Central memory CD8-positive, alpha-beta T cell (primary cell): Measurements from ENCODE around the gene BCL7C.
A peak's percentile ranks its signal among the peaks of the same experiment; 100 is the strongest.

Experiments used
- ATAC-seq: fragments of 150-1000 bp; cut with Tn5 transposase; replicated peaks from 2 replicates; pipeline ENCODE4 v1.10.0; 2022; ENCODE audit warnings: mild to moderate bottlenecking, moderate FRiP score, moderate number of reproducible peaks; ENCODE audit not compliant: poor library complexity, severe bottlenecking; ENCODE audit errors: extremely low read depth
- DNase-seq, 2 donors: peaks; one replicate each; pipeline ENCODE4 v3.0.0; 2021; ENCODE audit warnings: low spot score in 2 of 2
- H3K27ac Mint-ChIP-seq: one replicate; pipeline ENCODE4 v1.8.0; 2022; ENCODE audit warnings: low read depth, mild to moderate bottlenecking, moderate library complexity, mixed read lengths
- H3K27me3 Mint-ChIP-seq: one replicate; pipeline ENCODE4 v1.8.0; 2022; ENCODE audit warnings: mixed read lengths
- H3K36me3 Mint-ChIP-seq: one replicate; pipeline ENCODE4 v1.8.0; 2022; ENCODE audit warnings: mild to moderate bottlenecking, moderate library complexity, mixed read lengths; ENCODE audit not compliant: insufficient read depth
- H3K4me1 Mint-ChIP-seq: one replicate; pipeline ENCODE4 v1.8.0; 2022; ENCODE audit warnings: mixed read lengths
- H3K4me3 Mint-ChIP-seq: one replicate; pipeline ENCODE4 v1.8.0; 2022; ENCODE audit warnings: mild to moderate bottlenecking, moderate library complexity, mixed read lengths
- H3K9me3 Mint-ChIP-seq: one replicate; pipeline ENCODE4 v1.8.0; 2022; ENCODE audit warnings: mixed read lengths

Gene BCL7C

DNA sequence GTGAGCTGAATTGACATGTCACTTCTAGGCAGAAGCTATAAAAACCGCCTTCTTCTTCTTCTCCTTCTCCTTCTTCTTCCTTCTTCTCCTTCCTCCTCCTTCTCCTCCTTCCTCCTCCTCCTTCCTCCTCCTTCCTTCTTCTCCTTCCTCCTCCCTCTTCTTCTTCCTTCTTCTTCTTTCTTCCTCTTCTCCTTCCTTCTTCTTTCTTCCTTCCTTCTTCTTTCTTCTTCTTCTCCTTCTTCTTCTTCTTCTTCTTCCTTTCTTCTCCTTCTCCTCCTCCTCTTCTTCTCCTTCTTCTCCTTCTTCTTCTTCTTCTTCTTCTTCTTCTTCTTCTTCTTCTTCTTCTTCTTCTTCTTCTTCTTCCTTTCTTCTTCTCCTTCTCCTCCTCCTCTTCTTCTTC is 24.7 kb upstream of the BCL7C start:
- Mint-ChIP-seq H3K4me1 (no peaks in the 10 kb centered on the region), H3K27me3 (no peaks in the 10 kb centered on the region), H3K27ac (no peak overlapping the region), H3K4me3 (no peak overlapping the region), H3K36me3 (no peaks in the 10 kb centered on the region), H3K9me3 (no peaks in the 10 kb centered on the region)
- ATAC-seq (no peak), DNase-seq (no peak)

DNA sequence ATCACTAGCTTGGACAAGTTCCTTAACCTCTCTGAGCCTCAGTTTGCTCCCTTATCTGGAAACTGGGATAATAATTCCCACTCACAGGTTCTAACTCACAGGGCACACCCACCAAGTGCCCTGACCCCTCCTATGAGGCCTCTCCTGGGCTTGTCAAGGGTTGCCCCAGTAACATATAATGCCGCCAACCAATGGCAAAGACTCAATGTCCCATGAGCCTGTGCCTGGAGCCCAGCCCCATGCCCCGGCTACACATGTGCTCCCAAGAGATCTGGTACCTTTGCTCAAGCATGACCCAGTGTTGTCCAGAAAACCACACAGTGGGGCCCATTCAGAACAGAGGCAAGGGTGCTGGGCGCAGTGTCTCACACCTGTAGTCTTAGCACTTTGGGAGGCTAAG is 21.0 kb upstream of the BCL7C start:
- no peak overlapping the region for H3K4me3 Mint-ChIP-seq
- no peak for DNase-seq
- no peaks in the 10 kb centered on the region for H3K27me3 Mint-ChIP-seq
- no peak overlapping the region for H3K27ac Mint-ChIP-seq
- no peaks in the 10 kb centered on the region for H3K9me3 Mint-ChIP-seq
- H3K36me3 Mint-ChIP-seq: no peaks in the 10 kb centered on the region
- no peaks in the 10 kb centered on the region for H3K4me1 Mint-ChIP-seq
- ATAC-seq: no peak

DNA sequence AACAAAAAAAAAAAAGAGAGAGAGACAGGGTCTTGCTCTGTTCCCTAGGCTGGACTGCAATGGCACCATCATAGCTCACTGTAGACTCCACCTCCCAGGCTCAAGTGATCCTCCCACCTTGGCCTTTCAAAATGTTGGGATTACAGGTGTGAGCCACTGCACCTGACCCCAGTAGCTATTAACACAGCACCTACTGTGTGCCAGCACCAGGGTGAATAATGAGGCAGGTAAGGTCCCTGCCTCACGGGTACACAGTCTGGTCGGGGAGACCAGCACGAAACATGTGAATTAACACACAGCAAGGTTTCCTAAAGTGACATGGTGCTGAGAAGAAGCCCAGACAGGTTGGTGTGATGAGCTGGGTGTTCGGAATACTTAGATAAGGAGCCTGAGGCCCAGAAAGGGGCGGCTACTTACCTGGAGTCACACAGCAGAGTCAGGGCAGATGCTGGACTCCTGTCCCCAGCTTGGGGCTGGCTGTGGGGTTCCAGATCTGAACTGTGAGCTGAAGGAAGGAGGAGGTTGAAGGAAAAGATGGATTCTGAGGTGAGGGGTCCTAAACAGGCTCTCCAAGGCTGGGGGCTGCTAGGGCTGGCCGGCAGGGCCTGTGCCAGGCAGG is 19.0 kb upstream of the BCL7C start:
- Mint-ChIP-seq H3K36me3 (no peaks in the 10 kb centered on the region), H3K4me1 (peaks cover 2% of the 10 kb centered on the region), H3K4me3 (no peak overlapping the region), H3K27ac (no peak overlapping the region), H3K9me3 (no peaks in the 10 kb centered on the region), H3K27me3 (no peaks in the 10 kb centered on the region)
- DNase-seq (no peak), ATAC-seq (no peak)

DNA sequence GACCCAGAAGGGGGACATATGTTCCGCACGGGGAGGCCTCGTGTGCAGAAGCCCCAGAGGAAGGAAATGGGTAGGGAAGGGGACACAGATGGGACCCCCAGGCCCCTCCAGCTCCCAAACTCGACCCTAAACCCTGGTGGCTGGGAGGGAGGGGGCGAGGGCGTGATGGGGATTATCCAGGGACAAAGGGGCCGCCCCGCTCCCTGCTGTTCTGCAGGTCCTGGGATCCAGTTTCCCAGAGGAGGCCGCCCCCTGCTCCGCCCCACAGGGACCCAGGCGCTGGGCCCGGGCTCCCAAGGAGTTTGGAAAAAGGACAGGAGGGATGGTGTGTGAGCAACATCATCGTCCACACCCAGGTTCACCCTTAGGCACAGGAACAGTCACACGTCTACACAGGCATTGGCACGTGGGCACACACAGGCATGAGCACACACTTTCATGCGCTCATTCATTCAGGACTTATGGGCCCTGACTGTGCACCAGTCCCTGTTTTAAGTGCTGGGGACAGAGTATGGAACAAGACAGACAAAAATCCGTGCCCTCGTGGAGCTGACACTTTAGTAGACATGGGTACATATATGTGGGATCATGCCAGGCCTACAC is 16.7 kb upstream of the BCL7C start:
- Mint-ChIP-seq H3K27ac (no peak overlapping the region), H3K27me3 (no peaks in the 10 kb centered on the region)
- no peak for ATAC-seq

DNA sequence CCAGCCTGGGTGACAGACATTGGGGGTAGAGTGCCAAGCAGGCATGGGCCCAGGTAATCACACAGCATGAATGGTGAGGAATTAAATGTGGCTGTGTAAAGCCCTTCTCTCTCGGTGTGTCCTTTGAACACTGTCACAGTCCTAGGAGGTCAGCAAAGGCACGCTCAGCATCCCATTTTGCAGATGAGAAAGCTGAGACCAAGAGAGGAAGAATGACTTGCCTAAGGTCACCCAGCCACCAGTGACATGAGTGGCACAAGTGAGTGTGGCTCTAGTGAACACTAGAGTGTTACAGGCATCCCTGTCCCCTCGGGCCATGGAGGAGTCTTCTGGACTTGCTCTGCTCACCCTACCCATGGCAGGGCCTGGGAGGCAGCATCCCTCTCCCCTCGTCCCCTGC is 13.2 kb upstream of the BCL7C start:
- Mint-ChIP-seq H3K27me3 (no peaks in the 10 kb centered on the region), H3K4me3 (no peak overlapping the region), H3K9me3 (peaks cover 5% of the 10 kb centered on the region), H3K27ac (no peak overlapping the region), H3K36me3 (peaks cover 6% of the 10 kb centered on the region), H3K4me1 (peaks cover 26% of the 10 kb centered on the region)
- DNase-seq (no peak), ATAC-seq (no peak)

More for the DNA sequence above, 16.7 kb upstream of the BCL7C start:
- H3K36me3 Mint-ChIP-seq: no peaks in the 10 kb centered on the region
- peaks cover 9% of the 10 kb centered on the region for H3K4me1 Mint-ChIP-seq
- H3K4me3 Mint-ChIP-seq: no peak overlapping the region
- no peaks in the 10 kb centered on the region for H3K9me3 Mint-ChIP-seq
- DNase-seq: no peak

DNA sequence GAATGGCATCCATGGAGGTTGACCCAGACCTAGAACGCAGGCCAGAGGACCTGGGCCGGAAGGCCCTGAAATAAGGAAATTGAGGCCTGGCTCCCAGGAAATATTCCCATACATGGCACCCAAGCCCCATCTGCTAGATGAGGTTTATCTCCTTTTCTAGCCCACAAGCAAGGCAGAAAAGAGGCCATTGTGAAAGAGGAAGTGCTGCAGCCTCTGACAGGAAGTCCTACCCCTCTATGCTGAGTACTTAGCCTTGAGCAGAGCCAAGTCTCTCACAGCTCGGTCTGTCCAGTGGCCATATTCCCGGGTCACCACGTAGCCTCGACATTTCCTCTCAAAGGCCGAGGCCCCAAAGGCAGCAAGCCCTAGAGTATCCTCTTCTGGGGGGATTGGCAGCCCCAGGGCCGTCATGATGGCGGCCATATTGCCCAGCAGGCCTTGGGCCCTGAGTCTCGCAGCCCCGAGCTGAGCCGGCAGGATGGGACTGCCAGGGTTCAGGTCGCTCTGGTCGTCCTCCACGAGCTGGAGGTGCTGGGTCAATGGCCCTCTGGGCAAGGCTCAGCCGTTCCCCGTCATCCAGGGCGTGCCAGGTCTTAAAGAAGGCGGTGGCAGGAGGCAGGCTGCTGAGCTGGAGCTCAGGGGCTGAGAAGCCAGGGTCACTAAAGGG is 10.4 kb upstream of the BCL7C start:
- Mint-ChIP-seq H3K27ac (peak overlapping the region; percentile 89), H3K27me3 (no peaks in the 10 kb centered on the region), H3K4me3 (no peak overlapping the region), H3K4me1 (peaks cover 38% of the 10 kb centered on the region), H3K9me3 (peaks cover 5% of the 10 kb centered on the region), H3K36me3 (peaks cover 6% of the 10 kb centered on the region)
- DNase-seq: no peak
- ATAC-seq: no peak

DNA sequence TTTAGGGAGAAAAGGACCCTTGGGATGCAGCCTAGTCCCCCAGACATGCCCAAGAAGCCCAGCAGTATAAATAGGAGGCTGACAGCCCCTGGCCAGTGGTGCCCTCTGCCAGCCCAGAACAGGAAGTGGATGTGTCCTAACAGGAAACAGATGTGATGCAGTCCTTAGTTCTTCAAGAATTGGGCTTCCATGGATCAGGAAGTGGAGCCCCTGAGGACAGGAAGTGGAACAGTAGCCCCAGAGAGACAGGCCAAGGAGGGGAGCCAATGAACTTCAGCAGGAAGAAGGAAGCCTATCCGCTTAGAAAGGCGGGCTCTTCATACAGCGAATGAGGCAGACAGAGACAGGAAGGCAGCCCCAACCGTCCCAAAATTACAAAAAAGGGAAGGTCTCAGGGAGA is 9.7 kb upstream of the BCL7C start:
- peaks cover 6% of the 10 kb centered on the region for H3K36me3 Mint-ChIP-seq
- peaks cover 38% of the 10 kb centered on the region for H3K4me1 Mint-ChIP-seq
- ATAC-seq: no peak
- DNase-seq: no peak
- H3K27me3 Mint-ChIP-seq: no peaks in the 10 kb centered on the region
- peak overlapping the region; percentile 89 for H3K27ac Mint-ChIP-seq
- peaks cover 5% of the 10 kb centered on the region for H3K9me3 Mint-ChIP-seq
- H3K4me3 Mint-ChIP-seq: peak overlapping the region; percentile 85

DNA sequence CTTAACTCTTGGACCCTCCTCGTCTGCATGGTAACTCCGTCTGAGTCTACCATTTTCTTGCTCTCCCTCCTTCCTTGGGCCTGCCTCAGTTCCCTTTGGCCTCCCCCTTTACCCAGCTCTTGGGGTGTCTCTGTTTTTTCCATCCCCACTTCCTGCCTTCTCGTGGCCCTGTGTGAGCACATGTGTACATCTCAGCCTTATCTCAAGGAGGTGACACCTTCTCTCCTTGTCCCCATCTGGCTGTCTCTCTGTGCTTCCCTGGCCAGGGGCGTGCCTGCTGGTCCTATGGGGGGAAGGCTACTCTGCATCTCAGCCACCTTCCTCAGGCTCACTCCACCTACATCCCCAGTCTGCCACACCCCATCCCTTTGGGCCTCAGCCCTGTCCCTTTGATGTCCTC is 9.1 kb upstream of the BCL7C start:
- no peak for DNase-seq
- Mint-ChIP-seq H3K27ac (peak overlapping the region; percentile 89), H3K4me3 (peak overlapping the region; percentile 85), H3K4me1 (peaks cover 36% of the 10 kb centered on the region), H3K27me3 (no peaks in the 10 kb centered on the region), H3K36me3 (peaks cover 6% of the 10 kb centered on the region), H3K9me3 (peaks cover 5% of the 10 kb centered on the region)
- ATAC-seq: no peak

DNA sequence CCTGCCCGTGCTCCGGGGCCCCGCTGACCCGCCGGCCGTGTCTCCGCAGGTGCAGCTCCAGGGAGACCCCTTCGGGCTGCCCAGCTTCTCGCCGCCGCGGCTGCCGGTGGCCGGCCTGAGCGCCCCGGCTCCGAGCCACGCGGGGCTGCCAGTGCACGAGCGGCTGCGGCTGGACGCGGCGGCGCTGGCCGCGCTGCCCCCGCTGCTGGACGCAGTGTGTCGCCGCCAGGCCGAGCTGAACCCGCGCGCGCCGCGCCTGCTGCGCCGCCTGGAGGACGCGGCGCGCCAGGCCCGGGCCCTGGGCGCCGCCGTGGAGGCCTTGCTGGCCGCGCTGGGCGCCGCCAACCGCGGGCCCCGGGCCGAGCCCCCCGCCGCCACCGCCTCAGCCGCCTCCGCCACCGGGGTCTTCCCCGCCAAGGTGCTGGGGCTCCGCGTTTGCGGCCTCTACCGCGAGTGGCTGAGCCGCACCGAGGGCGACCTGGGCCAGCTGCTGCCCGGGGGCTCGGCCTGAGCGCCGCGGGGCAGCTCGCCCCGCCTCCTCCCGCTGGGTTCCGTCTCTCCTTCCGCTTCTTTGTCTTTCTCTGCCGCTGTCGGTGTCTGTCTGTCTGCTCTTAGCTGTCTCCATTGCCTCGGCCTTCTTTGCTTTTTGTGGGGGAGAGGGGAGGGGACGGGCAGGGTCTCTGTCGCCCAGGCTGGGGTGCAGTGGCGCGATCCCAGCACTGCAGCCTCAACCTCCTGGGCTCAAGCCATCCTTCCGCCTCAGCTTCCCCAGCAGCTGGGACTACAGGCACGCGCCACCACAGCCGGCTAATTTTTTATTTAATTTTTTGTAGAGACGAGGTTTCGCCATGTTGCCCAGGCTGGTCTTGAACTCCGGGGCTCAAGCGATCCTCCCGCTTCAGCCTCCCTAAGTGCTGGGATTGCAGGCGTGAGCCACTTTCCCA is 8.4 kb upstream of the BCL7C start:
- peak overlapping the region; percentile 89 for H3K27ac Mint-ChIP-seq
- peaks cover 5% of the 10 kb centered on the region for H3K9me3 Mint-ChIP-seq
- DNase-seq (peak in 1 of 2 donors; percentile 39), ATAC-seq (peak; percentile 85)
- H3K4me3 Mint-ChIP-seq: peak overlapping the region; percentile 85
- peaks cover 30% of the 10 kb centered on the region for H3K4me1 Mint-ChIP-seq
- H3K36me3 Mint-ChIP-seq: peaks cover 6% of the 10 kb centered on the region
- no peaks in the 10 kb centered on the region for H3K27me3 Mint-ChIP-seq

DNA sequence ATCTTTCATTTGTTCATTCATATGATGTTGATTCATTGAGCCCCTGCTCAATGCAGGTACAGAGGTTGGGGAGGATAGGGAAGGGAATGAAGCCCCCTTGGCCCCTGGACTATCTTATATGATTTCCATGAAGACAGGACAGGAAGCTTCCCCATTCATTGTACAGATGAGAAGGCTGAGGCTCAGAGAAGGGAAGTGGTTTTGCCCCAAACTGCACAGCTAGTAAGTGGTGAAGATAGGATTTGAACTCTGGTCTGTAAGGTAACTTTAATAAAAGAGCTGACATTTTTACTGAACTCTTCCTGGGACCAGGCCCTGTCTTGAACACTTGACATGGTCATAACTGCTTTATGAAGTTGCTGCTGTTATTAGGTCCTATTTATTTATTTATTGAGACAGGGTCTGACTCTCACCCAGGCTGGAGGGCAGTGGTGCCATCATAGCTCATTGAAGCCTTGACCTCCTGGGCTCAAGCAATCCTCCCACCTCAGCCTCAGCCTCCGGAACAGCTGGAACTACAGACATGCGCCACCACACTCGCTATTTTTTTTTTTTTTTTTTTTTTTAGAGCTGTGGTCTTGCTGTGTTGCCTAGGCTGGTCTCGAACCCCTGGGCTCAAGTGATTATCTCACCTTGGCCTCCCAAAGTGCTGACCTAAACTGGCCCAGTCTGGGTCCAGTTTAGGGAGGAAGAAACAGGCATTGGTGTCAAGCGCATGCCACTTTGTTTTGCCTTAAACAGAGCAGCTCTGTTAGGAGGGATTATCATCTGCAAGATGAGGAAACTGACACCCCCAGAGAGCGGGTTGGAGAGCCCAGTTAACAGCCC is 7.5 kb upstream of the BCL7C start:
- peaks cover 5% of the 10 kb centered on the region for H3K9me3 Mint-ChIP-seq
- H3K4me3 Mint-ChIP-seq: peak overlapping the region; percentile 63
- no peak overlapping the region for H3K27ac Mint-ChIP-seq
- no peak for ATAC-seq
- H3K36me3 Mint-ChIP-seq: peaks cover 7% of the 10 kb centered on the region
- DNase-seq: no peak
- no peaks in the 10 kb centered on the region for H3K27me3 Mint-ChIP-seq
- peaks cover 38% of the 10 kb centered on the region for H3K4me1 Mint-ChIP-seq

DNA sequence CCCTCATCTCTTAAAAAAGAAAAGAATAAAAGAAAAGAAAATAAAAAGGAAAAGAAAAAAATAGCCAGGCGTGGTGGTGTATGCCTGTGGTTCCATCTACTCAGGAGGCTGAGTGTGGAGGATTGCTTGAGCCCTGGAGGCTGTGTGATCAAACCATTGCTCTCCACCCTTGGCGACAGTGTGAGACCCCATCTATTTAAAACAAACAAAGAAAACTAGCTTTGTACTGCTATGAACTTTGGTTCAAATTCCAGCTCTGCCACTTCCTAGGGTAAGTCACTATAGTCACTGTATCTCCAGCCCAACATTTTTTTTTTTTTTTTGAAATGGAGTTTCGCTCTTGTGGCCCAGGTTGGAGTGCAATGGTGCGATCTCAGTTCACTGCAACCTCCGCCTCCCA is 6.7 kb upstream of the BCL7C start:
- H3K4me3 Mint-ChIP-seq: peak overlapping the region; percentile 63
- H3K4me1 Mint-ChIP-seq: peaks cover 44% of the 10 kb centered on the region
- H3K27ac Mint-ChIP-seq: no peak overlapping the region

DNA sequence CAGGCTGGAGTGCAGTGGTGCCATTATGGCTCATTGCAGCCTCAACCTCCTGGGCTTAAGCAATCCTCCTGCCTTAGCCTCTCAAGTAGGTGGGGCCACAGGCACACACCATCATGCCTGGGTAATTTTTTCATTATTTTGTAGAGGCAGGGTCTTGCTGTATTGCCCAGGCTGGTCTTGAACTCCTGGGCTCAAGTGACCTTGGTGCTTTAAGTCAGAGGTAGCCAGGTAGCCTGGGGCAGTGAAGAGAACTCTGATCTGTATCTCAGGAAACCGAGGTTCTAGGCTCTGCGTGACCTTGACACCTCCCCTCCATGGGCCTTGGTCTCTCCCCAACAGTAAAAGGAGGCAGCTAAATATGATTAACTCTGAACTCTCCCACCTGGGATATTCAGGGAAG is 5.9 kb upstream of the BCL7C start:
- Mint-ChIP-seq H3K27ac (no peak overlapping the region), H3K4me1 (peaks cover 47% of the 10 kb centered on the region), H3K4me3 (no peak overlapping the region), H3K27me3 (no peaks in the 10 kb centered on the region), H3K36me3 (peaks cover 11% of the 10 kb centered on the region), H3K9me3 (peaks cover 5% of the 10 kb centered on the region)
- DNase-seq: no peak
- ATAC-seq: no peak

More for the DNA sequence above, 6.7 kb upstream of the BCL7C start:
- ATAC-seq: no peak
- Mint-ChIP-seq H3K27me3 (no peaks in the 10 kb centered on the region), H3K36me3 (peaks cover 8% of the 10 kb centered on the region), H3K9me3 (peaks cover 5% of the 10 kb centered on the region)
- no peak for DNase-seq
